Measurements from ENCODE around the gene CRADD. TPM values are rescaled to one million over a fixed set of nuclear protein-coding genes. Genes with fewer than 3 reads are reported as not detected.

The CRADD gene
- total and polyA plus RNA-seq, 10 of the 15 experiments (the other 5 are each of a cell fraction or from before 2014, with no cell fraction given), result 7.6 to 15.5 (median 11.7) TPM

DNA sequence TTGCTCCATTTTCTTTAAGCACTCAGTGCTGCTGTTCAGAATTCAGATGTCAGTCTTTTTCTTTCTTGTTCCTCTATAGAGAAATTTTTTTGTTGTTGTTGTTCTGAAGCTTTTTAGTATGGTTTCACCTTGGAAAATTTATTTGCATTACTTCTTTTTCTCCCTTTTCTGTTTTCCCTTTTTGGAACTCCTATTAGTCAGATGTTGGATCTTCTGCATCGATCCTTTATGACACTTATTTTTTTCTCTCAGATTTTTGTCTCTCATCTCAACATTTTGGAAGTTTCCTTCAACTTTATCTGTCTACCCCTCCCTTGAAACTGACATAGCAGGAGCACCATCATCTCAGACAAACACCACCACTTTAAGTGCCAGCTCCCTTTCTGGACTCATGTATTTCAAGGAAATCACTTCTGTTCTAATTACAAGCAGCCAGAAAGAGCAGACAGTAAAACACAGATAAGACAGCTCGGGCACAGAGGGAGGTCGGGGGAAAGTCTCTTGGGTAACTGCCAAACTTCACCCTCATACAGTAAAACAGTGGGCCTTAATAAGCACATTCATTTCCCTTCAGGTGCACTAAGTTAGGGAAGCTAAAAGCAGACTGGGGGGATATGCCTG, 248.5 kb downstream of the CRADD start:
- Histone ChIP-seq H3K4me3 (no peak overlapping the region), H4K20me1 (ENCODE audit: control insufficient read depth, insufficient read depth) (no peaks in the 10 kb centered on the region), H3K79me2 (ENCODE audit: control insufficient read depth, insufficient read depth, low read length) (no peaks in the 10 kb centered on the region), H3K9ac (ENCODE audit: control insufficient read depth, insufficient read depth, low read length) (no peak overlapping the region), H2AFZ (ENCODE audit: control insufficient read depth, low read depth, low read length) (no peak overlapping the region), H3K4me2 (ENCODE audit: control insufficient read depth, insufficient read depth) (no peak overlapping the region), H3K9me3 (replicated peaks; ENCODE audit: control insufficient read depth, insufficient read depth, low read length) (no peaks in the 10 kb centered on the region; the same call in 2 of the 3 replicates), H3K27me3 (replicated peaks in 1 of 2; ENCODE audit: control insufficient read depth in 2 of 2, insufficient read depth in 2 of 2, low read length in 1 of 2) (no peaks in the 10 kb centered on the region; a peak in 1 of 4 replicates), H3K4me1 (ENCODE audit: control insufficient read depth, insufficient read depth, low read length) (no peaks in the 10 kb centered on the region), H3K36me3 (ENCODE audit: control insufficient read depth in 2 of 2, insufficient read depth in 2 of 2, low read length in 1 of 2) (no peaks in the 10 kb centered on the region), H3K27ac (ENCODE audit: control insufficient read depth, insufficient read depth) (no peak overlapping the region)
- DNase-seq (ENCODE audit: low read depth, low spot score) (no peak), ATAC-seq (no peak), FAIRE-seq (no peak)
- POLR2A ChIA-PET, result interaction anchor here (0.6 kb wide), 1 partner anchor 36 kb away, joined by 3 read pairs; no protein-coding TSS in a partner anchor
- BruUV-seq (replicated peaks), result no TSS peak
- SMC1A ChIA-PET (ENCODE audit: uncharacterized antibody, unreplicated experiment), result interaction anchor here (0.6 to 1.4 kb wide), 3 partner anchors 13 to 155 kb away, joined by 3 read pairs; no protein-coding TSS in a partner anchor
- in situ Hi-C loops (cut with MboI), result no loop called here
- 5% methylated on average over 3 of the region's 3 CpGs for WGBS (ENCODE audit: insufficient coverage, insufficient replicate concordance, low lambda C conversion rate, missing lambda C conversion rate)
- RAD21 ChIA-PET (ENCODE audit: unreplicated experiment), result no interaction called here
- CTCF ChIA-PET, result interaction anchor here (0.7 kb wide), 2 partner anchors 14 to 23 kb away, joined by 3 to 5 read pairs; no protein-coding TSS in a partner anchor
- TF ChIP-seq FOS (IDR thresholded peaks at IDR 0.05; ENCODE audit: borderline replicate concordance, extremely low read depth, insufficient read length), result no peak
- no peak for TF ChIP-seq RBBP5 (conservative IDR thresholded peaks at IDR 0.05)
- TF ChIP-seq SMAD5 (IDR thresholded peaks at IDR 0.05; ENCODE audit: low read depth), result no peak
- no peak for TF ChIP-seq FOXM1 (IDR thresholded peaks at IDR 0.05; ENCODE audit: low read depth, low read length)
- TF ChIP-seq PAX8 (IDR thresholded peaks at IDR 0.05), result no peak
- TF ChIP-seq MEF2A (IDR thresholded peaks at IDR 0.05; ENCODE audit: insufficient read depth, low read depth, low read length), result no peak
- no peak for TF ChIP-seq RAD51 (IDR thresholded peaks at IDR 0.05)
- TF ChIP-seq, protein P1, sequence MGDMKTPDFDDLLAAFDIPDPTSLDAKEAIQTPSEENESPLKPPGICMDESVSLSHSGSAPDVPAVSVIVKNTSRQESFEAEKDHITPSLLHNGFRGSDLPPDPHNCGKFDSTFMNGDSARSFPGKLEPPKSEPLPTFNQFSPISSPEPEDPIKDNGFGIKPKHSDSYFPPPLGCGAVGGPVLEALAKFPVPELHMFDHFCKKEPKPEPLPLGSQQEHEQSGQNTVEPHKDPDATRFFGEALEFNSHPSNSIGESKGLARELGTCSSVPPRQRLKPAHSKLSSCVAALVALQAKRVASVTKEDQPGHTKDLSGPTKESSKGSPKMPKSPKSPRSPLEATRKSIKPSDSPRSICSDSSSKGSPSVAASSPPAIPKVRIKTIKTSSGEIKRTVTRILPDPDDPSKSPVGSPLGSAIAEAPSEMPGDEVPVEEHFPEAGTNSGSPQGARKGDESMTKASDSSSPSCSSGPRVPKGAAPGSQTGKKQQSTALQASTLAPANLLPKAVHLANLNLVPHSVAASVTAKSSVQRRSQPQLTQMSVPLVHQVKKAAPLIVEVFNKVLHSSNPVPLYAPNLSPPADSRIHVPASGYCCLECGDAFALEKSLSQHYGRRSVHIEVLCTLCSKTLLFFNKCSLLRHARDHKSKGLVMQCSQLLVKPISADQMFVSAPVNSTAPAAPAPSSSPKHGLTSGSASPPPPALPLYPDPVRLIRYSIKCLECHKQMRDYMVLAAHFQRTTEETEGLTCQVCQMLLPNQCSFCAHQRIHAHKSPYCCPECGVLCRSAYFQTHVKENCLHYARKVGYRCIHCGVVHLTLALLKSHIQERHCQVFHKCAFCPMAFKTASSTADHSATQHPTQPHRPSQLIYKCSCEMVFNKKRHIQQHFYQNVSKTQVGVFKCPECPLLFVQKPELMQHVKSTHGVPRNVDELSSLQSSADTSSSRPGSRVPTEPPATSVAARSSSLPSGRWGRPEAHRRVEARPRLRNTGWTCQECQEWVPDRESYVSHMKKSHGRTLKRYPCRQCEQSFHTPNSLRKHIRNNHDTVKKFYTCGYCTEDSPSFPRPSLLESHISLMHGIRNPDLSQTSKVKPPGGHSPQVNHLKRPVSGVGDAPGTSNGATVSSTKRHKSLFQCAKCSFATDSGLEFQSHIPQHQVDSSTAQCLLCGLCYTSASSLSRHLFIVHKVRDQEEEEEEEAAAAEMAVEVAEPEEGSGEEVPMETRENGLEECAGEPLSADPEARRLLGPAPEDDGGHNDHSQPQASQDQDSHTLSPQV (IDR thresholded peaks at IDR 0.05), result no peak
- TF ChIP-seq MXI1 (IDR thresholded peaks at IDR 0.05; ENCODE audit: low read depth, low read length), result no peak
- no peak for TF ChIP-seq TCF12 (IDR thresholded peaks at IDR 0.05; ENCODE audit: low read depth, low read length)
- intact Hi-C loops (cut with micrococcal nuclease; ENCODE audit: unreplicated experiment), result no loop called here

Data from GM12878 (cell line).